ENCODE data around the gene SLC39A3. TPM values are rescaled to one million over a fixed set of nuclear protein-coding genes. Genes with fewer than 3 reads are reported as not detected.

Gene SLC39A3
- total RNA-seq, 4 donors from 2014 or later, result 21.7 to 52.2 (median 31.4) TPM

DNA sequence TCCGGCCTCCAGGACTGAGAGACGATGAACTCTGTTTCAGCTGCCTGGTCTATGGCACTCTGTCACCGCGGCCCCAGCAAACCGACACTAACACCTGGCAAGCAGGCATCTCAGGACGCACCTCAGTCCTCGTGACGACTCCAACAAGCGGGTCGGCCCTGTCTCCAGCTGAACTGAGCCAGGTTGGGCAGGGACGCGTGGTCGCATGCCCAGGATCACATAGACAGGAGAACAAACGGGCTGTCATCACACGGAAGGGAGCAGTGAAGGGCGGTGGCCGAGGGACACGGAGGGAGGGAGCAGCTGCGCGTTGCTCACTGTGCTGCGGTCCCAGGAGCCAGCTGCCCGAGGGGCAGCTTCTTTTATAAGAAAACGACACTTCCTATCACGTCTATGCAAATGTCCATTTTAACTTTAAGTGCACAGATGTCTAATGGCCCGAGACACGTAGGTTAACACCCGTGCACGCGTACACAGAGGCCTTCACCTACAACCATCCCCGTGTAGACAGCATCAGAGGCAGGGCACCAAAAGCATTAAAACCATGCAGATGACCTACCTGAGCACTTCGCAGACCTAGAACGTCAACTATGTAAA is 34.4 kb upstream of the SLC39A3 start:
- intact Hi-C loops (cut with DNase I), result no loop called here
- H3K4me1 ChIP-seq, result peaks cover 0 to 4% of the 10 kb centered on the region in 2 donors
- H3K36me3 ChIP-seq, result no peaks in the 10 kb centered on the region
- no peak for TF ChIP-seq POLR2A (IDR thresholded peaks at IDR 0.05)
- TF ChIP-seq, protein P1, sequence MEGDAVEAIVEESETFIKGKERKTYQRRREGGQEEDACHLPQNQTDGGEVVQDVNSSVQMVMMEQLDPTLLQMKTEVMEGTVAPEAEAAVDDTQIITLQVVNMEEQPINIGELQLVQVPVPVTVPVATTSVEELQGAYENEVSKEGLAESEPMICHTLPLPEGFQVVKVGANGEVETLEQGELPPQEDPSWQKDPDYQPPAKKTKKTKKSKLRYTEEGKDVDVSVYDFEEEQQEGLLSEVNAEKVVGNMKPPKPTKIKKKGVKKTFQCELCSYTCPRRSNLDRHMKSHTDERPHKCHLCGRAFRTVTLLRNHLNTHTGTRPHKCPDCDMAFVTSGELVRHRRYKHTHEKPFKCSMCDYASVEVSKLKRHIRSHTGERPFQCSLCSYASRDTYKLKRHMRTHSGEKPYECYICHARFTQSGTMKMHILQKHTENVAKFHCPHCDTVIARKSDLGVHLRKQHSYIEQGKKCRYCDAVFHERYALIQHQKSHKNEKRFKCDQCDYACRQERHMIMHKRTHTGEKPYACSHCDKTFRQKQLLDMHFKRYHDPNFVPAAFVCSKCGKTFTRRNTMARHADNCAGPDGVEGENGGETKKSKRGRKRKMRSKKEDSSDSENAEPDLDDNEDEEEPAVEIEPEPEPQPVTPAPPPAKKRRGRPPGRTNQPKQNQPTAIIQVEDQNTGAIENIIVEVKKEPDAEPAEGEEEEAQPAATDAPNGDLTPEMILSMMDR (IDR thresholded peaks at IDR 0.05), result no peak
- DNase-seq, result no peak
- H3K9me3 ChIP-seq, result no peaks in the 10 kb centered on the region
- H3K27ac ChIP-seq, result no peak overlapping the region
- no peak overlapping the region for H3K4me3 ChIP-seq (replicated peaks in 1 of 3)
- 91 to 92% methylated on average over 28 to 32 of the region's 32 CpGs for WGBS, 2 donors
- H3K27me3 ChIP-seq, result no peaks in the 10 kb centered on the region

- WGBS, 2 donors, result 82 to 90% methylated on average over 17 to 28 of the region's 29 CpGs
- no peak for DNase-seq
- Histone ChIP-seq H3K27me3 (no peaks in the 10 kb centered on the region), H3K4me3 (replicated peaks in 1 of 3) (no peak overlapping the region), H3K4me1 (peaks cover 0 to 4% of the 10 kb centered on the region in 2 donors), H3K9me3 (no peaks in the 10 kb centered on the region), H3K27ac (no peak overlapping the region), H3K36me3 (peaks cover 5 to 7% of the 10 kb centered on the region in 2 donors)
- TF ChIP-seq, protein P1 (IDR thresholded peaks at IDR 0.05), result no peak
- TF ChIP-seq POLR2A (IDR thresholded peaks at IDR 0.05), result no peak
- intact Hi-C loops (cut with DNase I), result no loop called here
These were observed 32.2 kb upstream of the SLC39A3 start for GRCh38 chr19:2771786-2772674.

DNA sequence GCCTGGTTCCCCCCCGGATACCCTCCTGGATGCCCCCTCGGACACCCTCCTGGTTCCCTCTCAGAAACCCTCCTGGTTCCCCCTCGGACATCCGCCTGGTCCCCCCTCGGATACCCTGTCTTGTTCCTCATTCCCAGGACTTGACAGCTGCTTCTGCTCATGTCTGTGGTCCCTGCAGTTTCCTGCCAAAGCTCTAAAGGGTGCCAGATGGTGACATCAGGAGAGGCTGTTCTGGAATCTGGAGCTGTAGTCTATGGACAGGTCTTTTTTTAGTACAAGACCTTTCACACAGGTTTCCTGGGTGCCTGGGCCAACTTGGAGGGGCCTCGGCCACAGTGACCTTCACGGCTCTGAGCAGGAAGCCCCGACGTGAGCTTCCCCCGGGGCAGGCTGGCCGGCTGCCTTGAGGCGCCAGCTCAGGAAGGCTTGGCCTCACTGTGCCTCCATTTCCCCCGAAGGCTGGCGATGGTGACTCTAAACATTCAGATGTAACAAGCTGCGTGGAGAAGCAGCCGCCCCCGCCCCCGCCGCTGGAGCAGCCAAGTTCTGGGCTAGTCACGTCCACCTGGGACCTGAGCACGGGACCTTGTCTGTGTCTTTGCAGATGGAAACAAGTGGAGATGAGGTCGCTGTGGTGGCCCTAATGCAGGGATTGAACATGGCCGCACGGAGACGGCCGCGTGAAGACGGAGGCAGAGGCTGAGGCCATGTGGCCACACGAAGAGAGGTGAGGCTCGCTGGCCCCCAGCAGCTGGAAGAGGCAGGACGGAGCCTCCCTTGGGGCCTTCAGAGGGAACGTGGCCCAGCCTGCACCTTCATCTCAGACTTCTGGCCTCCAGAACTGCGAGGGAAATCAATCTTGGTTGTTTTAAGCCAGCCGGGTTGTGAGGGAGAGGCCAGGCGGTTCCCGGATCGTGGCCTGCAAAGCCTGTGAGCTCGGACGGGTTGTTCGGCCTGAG is 30.5 kb upstream of the SLC39A3 start:
- 85 to 87% methylated on average over 22 to 40 of the region's 40 CpGs for WGBS, 2 donors
- DNase-seq, result no peak
- intact Hi-C loops (cut with DNase I), result no loop called here
- Histone ChIP-seq H3K4me1 (peaks cover 0 to 4% of the 10 kb centered on the region in 2 donors), H3K4me3 (replicated peaks in 1 of 3) (no peak overlapping the region), H3K27ac (no peak overlapping the region), H3K9me3 (no peaks in the 10 kb centered on the region), H3K36me3 (peaks cover 22% of the 10 kb centered on the region in 2 donors), H3K27me3 (no peaks in the 10 kb centered on the region)
- TF ChIP-seq, protein P1 (IDR thresholded peaks at IDR 0.05), result no peak

DNA sequence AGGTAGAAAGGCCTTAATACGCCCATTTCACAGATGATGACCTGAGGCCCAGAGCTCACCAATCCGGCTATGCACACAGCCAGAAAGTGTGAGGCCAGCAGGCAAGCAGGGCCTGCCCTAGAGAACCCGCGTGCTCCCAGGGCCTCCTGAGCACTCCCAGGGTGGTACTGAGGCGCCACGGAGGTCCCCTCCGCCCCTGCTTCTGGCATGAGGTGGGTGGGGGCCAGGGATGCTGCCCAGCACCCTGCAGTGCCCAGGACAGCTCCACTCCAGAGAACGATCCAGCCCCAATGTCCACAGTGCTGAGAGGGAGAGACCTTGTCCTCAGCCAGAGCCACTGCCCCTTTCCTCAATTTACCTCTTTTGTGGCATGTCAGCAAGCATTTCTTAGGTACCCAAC is 29.4 kb upstream of the SLC39A3 start:
- intact Hi-C loops (cut with DNase I), result no loop called here
- H3K9me3 ChIP-seq, result no peaks in the 10 kb centered on the region
- peaks cover 32 to 33% of the 10 kb centered on the region in 2 donors for H3K36me3 ChIP-seq
- no peak for DNase-seq
- no peak for TF ChIP-seq POLR2A (IDR thresholded peaks at IDR 0.05)
- TF ChIP-seq, protein P1 (IDR thresholded peaks at IDR 0.05), result no peak
- no peaks in the 10 kb centered on the region for H3K27me3 ChIP-seq
- H3K27ac ChIP-seq, result no peak overlapping the region
- WGBS, 2 donors, result 90 to 100% methylated on average over 4 of the region's 8 CpGs
- no peak overlapping the region for H3K4me3 ChIP-seq (replicated peaks in 1 of 3)
- peaks cover 0 to 4% of the 10 kb centered on the region in 2 donors for H3K4me1 ChIP-seq

Data from thyroid gland (tissue), 4 donors.